Upper lobe of left lung (tissue), 4 donors: Measurements from ENCODE around the gene AURKA.

Experiments
- CTCF ChIP-seq, 6 experiments: fragments of 450-650 bp in 4 of 6; fragments of 200-600 bp in 2 of 6; sonication (generic) in 2 of 6; IDR thresholded peaks; one replicate each; pipeline ENCODE4 v1.5.1; 2016 to 2019; ENCODE audit warnings: antibody characterized with exemption in 6 of 6
- EP300 ChIP-seq, 4 donors: sonication (generic); formaldehyde crosslinking; IDR thresholded peaks; one replicate each; pipeline ENCODE4 v1.5.1; 2017; ENCODE audit warnings: antibody characterized with exemption in 4 of 4, control low read depth in 2 of 4
- POLR2A ChIP-seq, 4 donors: fragments of 450-650 bp; IDR thresholded peaks; one replicate each; pipeline ENCODE4 v1.5.1; 2016 to 2017; ENCODE audit warnings: antibody characterized with exemption in 4 of 4, mild to moderate bottlenecking in 2 of 4
- POLR2AphosphoS5 ChIP-seq, 2 donors: sonication (generic); formaldehyde crosslinking; IDR thresholded peaks; one replicate each; pipeline ENCODE4 v1.5.1; 2017; ENCODE audit warnings: antibody characterized with exemption in 2 of 2

DNA sequence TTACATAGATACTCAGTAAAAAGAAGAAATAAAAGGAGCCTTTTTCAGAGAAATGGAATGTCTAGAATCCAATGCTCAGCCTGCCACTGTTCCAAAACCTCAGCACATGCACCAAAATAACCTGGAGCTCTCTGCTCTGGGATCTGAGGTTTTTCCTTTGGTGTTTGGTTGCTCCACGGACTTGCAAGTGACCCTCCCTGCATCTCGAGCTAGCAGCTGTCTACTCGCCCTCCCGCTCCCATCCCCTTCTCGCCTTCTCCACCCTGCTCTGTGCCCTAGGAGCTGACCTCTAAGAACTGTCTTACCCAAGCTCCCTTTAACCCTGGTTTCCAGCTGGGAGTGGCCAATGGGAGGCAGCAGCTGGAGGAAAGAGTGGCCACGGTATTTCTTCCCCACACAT lies 68.4 kb downstream of the AURKA start:
- no peak for TF ChIP-seq CTCF (IDR thresholded peaks at IDR 0.05)
- TF ChIP-seq POLR2AphosphoS5 (IDR thresholded peaks at IDR 0.05), result no peak
- no peak for TF ChIP-seq EP300 (IDR thresholded peaks at IDR 0.05)
- no peak for TF ChIP-seq POLR2A (IDR thresholded peaks at IDR 0.05)
